HCT116 (cell line): ENCODE measurements around the gene DCAF5. TPM values are rescaled to one million over a fixed set of nuclear protein-coding genes. Genes with fewer than 3 reads are reported as not detected.

Experiments used
- ATAC-seq: fragments of 200-7000 bp; cut with Tn5 transposase; 2 replicates; pipeline ENCODE4 v1.9.1; 2020; ENCODE audit warnings: mild to moderate bottlenecking, moderate library complexity
- BruUV-seq: library from RNA; stranded (reverse); fragments of 400-500 nt; replicated peaks from 2 replicates; lab custom pipeline; 2021; lab: Mats Ljungman, UMichigan
- CTCF ChIA-PET: fragments of 300-600 bp; sonication (Branson Sonifier 250); formaldehyde crosslinking; loops from one replicate; lab custom pipeline; 2021; ENCODE audit warnings: antibody characterized with exemption; lab: Charles Lee
- POLR2A ChIA-PET: fragments of 300-600, 350-600 bp; sonication (Branson Sonifier 250); formaldehyde crosslinking; loops from one replicate; lab custom pipeline; 2021; ENCODE audit warnings: antibody characterized with exemption; lab: Charles Lee
- RAD21 ChIA-PET, 2 experiments: fragments of 300-600 bp; sonication (Branson Sonifier 250); formaldehyde crosslinking; loops; one replicate each; lab custom pipeline; 2023; ENCODE audit warnings: low total read pairs in 2 of 2; ENCODE audit not compliant: uncharacterized antibody in 2 of 2, unreplicated experiment in 2 of 2, low non-redundant PET in 1 of 2; lab: Charles Lee
- DNase-seq: peaks from one replicate; pipeline ENCODE4 v3.0.0-alpha.2; 2010; ENCODE audit warnings: low read depth, low spot score
- H2AFZ ChIP-seq: fragments of 200-600 bp; shearing (Covaris generic), sonication (generic); 2 replicates; pipeline ENCODE4 v1.6.1; 2017; ENCODE audit warnings: low read depth, mixed run types, mixed read lengths, antibody characterized with exemption, low read length; ENCODE audit not compliant: poor library complexity, severe bottlenecking
- H3K27ac ChIP-seq: 2 replicates; pipeline ENCODE4 v1.5.1; 2012; ENCODE audit warnings: low read depth, low read length
- H3K27me3 ChIP-seq: fragments of 200-600 bp; sonication (generic); 2 replicates; pipeline ENCODE4 v1.6.1; 2016; ENCODE audit warnings: mixed run types, low read length, mixed read lengths; ENCODE audit not compliant: insufficient read depth
- H3K36me3 ChIP-seq, 2 experiments: fragments of 200-500 bp in 1 of 2; fragments of 200-600 bp in 1 of 2; sonication (Bioruptor generic) in 1 of 2; sonication (generic) in 1 of 2; 2 replicates each; pipeline versions ENCODE4 v1.5.1 to v1.6.1; 2014 to 2016; ENCODE audit warnings: low read length in 2 of 2, inconsistent platforms in 1 of 2, mixed read lengths in 1 of 2, mixed run types in 1 of 2; ENCODE audit not compliant: insufficient read depth in 2 of 2, control insufficient read depth in 1 of 2
- H3K4me1 ChIP-seq, 2 experiments: fragments of 200-600 bp in 1 of 2; sonication (generic) in 1 of 2; 2 replicates each; pipeline versions ENCODE4 v1.5.1 to v1.6.1; 2012 to 2017; ENCODE audit warnings: low read length in 2 of 2, inconsistent platforms in 1 of 2, mild to moderate bottlenecking in 1 of 2, mixed read lengths in 1 of 2, mixed run types in 1 of 2, moderate library complexity in 1 of 2; ENCODE audit not compliant: insufficient read depth in 2 of 2, control insufficient read depth in 1 of 2
- H3K4me2 ChIP-seq: fragments of 200-600 bp; sonication (generic); 2 replicates; pipeline ENCODE4 v1.6.1; 2017; ENCODE audit warnings: mixed run types, low read length, mixed read lengths
- H3K4me3 ChIP-seq, 2 experiments: fragments of 200-600 bp in 1 of 2; sonication (generic) in 1 of 2; replicated peaks in 1 of 2; 2 replicates each; pipeline ENCODE4 v1.5.1; 2011 to 2016; ENCODE audit warnings: low read length in 2 of 2, control low read depth in 1 of 2, low read depth in 1 of 2, mild to moderate bottlenecking in 1 of 2, mixed read lengths in 1 of 2, mixed run types in 1 of 2
- H3K79me2 ChIP-seq: fragments of 200-600 bp; sonication (generic); 2 replicates; pipeline ENCODE4 v1.6.1; 2017; ENCODE audit warnings: mild to moderate bottlenecking, mixed run types, low read length, moderate library complexity, mixed read lengths; ENCODE audit not compliant: insufficient read depth
- H3K9ac ChIP-seq: fragments of 200-600 bp; sonication (generic); 2 replicates; pipeline ENCODE4 v1.6.1; 2016; ENCODE audit warnings: low read length, mixed read lengths
- H3K9me2 ChIP-seq: fragments of 200-600 bp; sonication (generic), shearing (Covaris generic); 2 replicates; pipeline ENCODE4 v1.6.1; 2017; ENCODE audit warnings: mixed run types, mild to moderate bottlenecking, moderate library complexity; ENCODE audit not compliant: insufficient read depth
- H3K9me3 ChIP-seq, 2 experiments: fragments of 200-500 bp in 1 of 2; fragments of 200-600 bp in 1 of 2; sonication (Bioruptor generic) in 1 of 2; sonication (generic) in 1 of 2; 2 replicates each; pipeline ENCODE4 v1.6.1; 2014 to 2017; ENCODE audit warnings: low read length in 2 of 2, mixed read lengths in 2 of 2, inconsistent platforms in 1 of 2, low read depth in 1 of 2, mild to moderate bottlenecking in 1 of 2, mixed run types in 1 of 2, moderate library complexity in 1 of 2; ENCODE audit not compliant: control insufficient read depth in 1 of 2, insufficient read depth in 1 of 2
- H4K20me1 ChIP-seq: fragments of 200-600 bp; sonication (generic), shearing (Covaris generic); 2 replicates; pipeline ENCODE4 v1.6.1; 2017; ENCODE audit warnings: mixed run types, mild to moderate bottlenecking, moderate library complexity; ENCODE audit not compliant: insufficient read depth
- CBX3 ChIP-seq: IDR thresholded peaks from 2 replicates; pipeline ENCODE4 v1.6.1; 2012; ENCODE audit warnings: low read depth
- CEBPB ChIP-seq: IDR thresholded peaks from 2 replicates; pipeline ENCODE4 v1.6.1; 2012; ENCODE audit warnings: low read depth
- EGR1 ChIP-seq: IDR thresholded peaks from 2 replicates; pipeline ENCODE4 v1.6.1; 2012; ENCODE audit warnings: low read depth
- ELF1 ChIP-seq: IDR thresholded peaks from 2 replicates; pipeline ENCODE4 v1.6.1; 2012; ENCODE audit warnings: low read depth, borderline replicate concordance
- EZH2 ChIP-seq: fragments of 200-600 bp; sonication (generic); IDR thresholded peaks from 2 replicates; pipeline ENCODE4 v1.6.1; 2017; ENCODE audit warnings: antibody characterized with exemption, mixed run types
- EZH2phosphoT487 ChIP-seq: fragments of 200-600 bp; IDR thresholded peaks from 2 replicates; pipeline ENCODE4 v1.6.1; 2018; ENCODE audit warnings: antibody characterized with exemption, borderline replicate concordance
- FOSL1 ChIP-seq: IDR thresholded peaks from 2 replicates; pipeline ENCODE4 v1.6.1; 2012; ENCODE audit warnings: low read depth
- JUND ChIP-seq: IDR thresholded peaks from 2 replicates; pipeline ENCODE4 v1.6.1; 2012
- POLR2A ChIP-seq: IDR thresholded peaks from 2 replicates; pipeline ENCODE4 v1.7.0; 2011; ENCODE audit warnings: borderline replicate concordance; ENCODE audit not compliant: insufficient read depth, insufficient read length; ENCODE audit errors: extremely low read depth
- POLR2AphosphoS5 ChIP-seq: IDR thresholded peaks from 2 replicates; pipeline ENCODE4 v1.6.1; 2011; ENCODE audit warnings: mild to moderate bottlenecking, low read depth, low read length, moderate library complexity
- RAD21 ChIP-seq: IDR thresholded peaks from 2 replicates; pipeline ENCODE4 v1.6.1; 2012; ENCODE audit warnings: low read depth, mild to moderate bottlenecking
- SIN3A ChIP-seq: IDR thresholded peaks from 2 replicates; pipeline ENCODE4 v1.6.1; 2012; ENCODE audit warnings: low read depth
- SP1 ChIP-seq: IDR thresholded peaks from 2 replicates; pipeline ENCODE4 v1.6.1; 2012; ENCODE audit warnings: low read depth
- SRF ChIP-seq: IDR thresholded peaks from 2 replicates; pipeline ENCODE4 v1.6.1; 2012; ENCODE audit warnings: low read depth
- TCF7L2 ChIP-seq: IDR thresholded peaks from 2 replicates; pipeline ENCODE4 v1.7.0; 2011; ENCODE audit warnings: borderline replicate concordance, inconsistent platforms; ENCODE audit not compliant: insufficient read depth, insufficient read length; ENCODE audit errors: extremely low read depth
- YY1 ChIP-seq: IDR thresholded peaks from 2 replicates; pipeline ENCODE4 v1.6.1; 2011; ENCODE audit warnings: low read length, low read depth, moderate library complexity, mild to moderate bottlenecking; ENCODE audit not compliant: insufficient replicate concordance; ENCODE audit errors: extremely low read depth
- ZFX ChIP-seq: fragments of 450-650 bp; IDR thresholded peaks from 2 replicates; pipeline ENCODE4 v1.6.1; 2017
- ZNF274 ChIP-seq: fragments of 200-500 bp; sonication (Bioruptor generic); IDR thresholded peaks from 2 replicates; pipeline ENCODE4 v1.6.1; 2014; ENCODE audit warnings: mild to moderate bottlenecking, low read depth, low read length, inconsistent platforms
- intact Hi-C: fragments of 100-400 bp; cut with micrococcal nuclease; formaldehyde crosslinking; loops from 2 replicates; pipeline ENCODE4 v1.10.0; 2022
- total RNA-seq: library from RNA; stranded (reverse); gene quantifications from one replicate; pipeline ENCODE4 v1.2.1, GENCODE V29; 2021; ENCODE audit not compliant: unreplicated experiment
- TF ChIP-seq, protein P1 (sequence below): IDR thresholded peaks from 2 replicates; pipeline ENCODE4 v1.6.1; 2012
- TF ChIP-seq, protein P2 (sequence below): IDR thresholded peaks from 2 replicates; pipeline ENCODE4 v1.6.1; 2012; ENCODE audit warnings: low read depth
- TF ChIP-seq, protein P3 (sequence below): IDR thresholded peaks from 2 replicates; pipeline ENCODE4 v1.6.1; 2012
- TF ChIP-seq, protein P4 (sequence below): IDR thresholded peaks from 2 replicates; pipeline ENCODE4 v1.6.1; 2011; ENCODE audit warnings: mild to moderate bottlenecking, low read length, moderate library complexity; ENCODE audit not compliant: insufficient replicate concordance; ENCODE audit errors: extremely low read depth

DCAF5 gene
- total RNA-seq, 1 experiment from 2014 or later, result 27.1 TPM

DNA sequence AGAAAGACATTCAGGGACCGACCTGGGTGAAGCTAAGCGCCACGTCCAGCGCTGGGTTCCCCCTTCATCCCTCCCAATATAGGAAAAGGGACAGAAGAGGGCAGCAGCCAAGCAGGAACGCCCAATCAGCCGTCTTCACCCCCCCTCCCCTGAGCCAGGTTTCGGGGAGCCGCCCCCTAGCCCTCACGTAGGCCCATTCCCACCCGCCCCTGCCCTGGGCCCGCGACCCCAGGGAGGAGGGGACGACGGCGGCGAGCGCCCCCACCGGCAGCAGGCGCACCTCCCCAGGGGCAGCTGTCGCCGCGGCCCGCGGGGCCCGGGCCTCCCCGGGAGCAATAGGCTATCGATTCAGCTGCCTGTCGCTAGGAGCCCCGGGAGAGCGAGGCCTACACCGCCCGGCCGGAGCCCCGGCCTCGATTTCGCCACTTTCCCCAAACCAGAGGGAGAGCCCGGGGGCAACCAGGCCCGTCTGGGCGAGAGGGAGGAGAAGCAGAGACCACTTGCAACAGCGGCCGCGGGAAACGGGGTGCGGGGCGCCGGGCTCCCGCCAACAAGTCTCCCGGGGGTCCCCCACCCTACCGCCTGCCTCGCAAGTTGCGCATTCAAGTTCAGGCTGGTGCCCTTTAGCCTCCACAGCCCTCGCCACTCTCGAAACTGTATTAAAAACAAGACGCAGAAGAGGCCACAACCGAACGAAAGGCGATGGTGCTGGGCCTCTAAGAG is 1.3 kb downstream of the DCAF5 start:
- H3K9me2 ChIP-seq, result no peaks in the 10 kb centered on the region
- H3K36me3 ChIP-seq, result 0 out of 4 replicates have a peak, but pooled peaks cover 3 to 6% of the 10 kb centered on the region in 2 experiments
- ChIA-PET CTCF (interaction anchor here (1.1 to 2.9 kb wide), 5 partner anchors 11 to 38 kb away, joined by 3 to 18 read pairs (median 3); no protein-coding TSS in a partner anchor), POLR2A (no interaction called here), RAD21 (no interaction called here)
- H2AFZ ChIP-seq, result peak overlapping the region; percentile 66
- peak overlapping the region; percentile 82 to 83 for H3K4me3 ChIP-seq
- BruUV-seq, result no TSS peak
- intact Hi-C loops, result no loop called here
- peaks cover 22 to 29% of the 10 kb centered on the region in 2 experiments for H3K4me1 ChIP-seq
- H3K79me2 ChIP-seq, result peaks cover 44% of the 10 kb centered on the region
- no peaks in the 10 kb centered on the region for H4K20me1 ChIP-seq
- peak overlapping the region; percentile 89 for H3K27ac ChIP-seq
- peak overlapping the region; percentile 90 for H3K4me2 ChIP-seq
- peak; percentile 48 for DNase-seq
- no peaks in the 10 kb centered on the region for H3K27me3 ChIP-seq
- H3K9me3 ChIP-seq, result no peaks in the 10 kb centered on the region
- peak overlapping the region; percentile 77 for H3K9ac ChIP-seq
- peak; percentile 64 for ATAC-seq
- TF ChIP-seq JUND, result no peak
- TF ChIP-seq SRF, result peak; percentile 25; the same call in 1 of the 2 replicates
- TF ChIP-seq, protein P1, sequence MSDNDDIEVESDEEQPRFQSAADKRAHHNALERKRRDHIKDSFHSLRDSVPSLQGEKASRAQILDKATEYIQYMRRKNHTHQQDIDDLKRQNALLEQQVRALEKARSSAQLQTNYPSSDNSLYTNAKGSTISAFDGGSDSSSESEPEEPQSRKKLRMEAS, result peak; percentile 9; the same call in 1 of the 2 replicates
- peak; percentile 10 for TF ChIP-seq TCF7L2
- peak; percentile 100 for TF ChIP-seq ZFX
- no peak for TF ChIP-seq POLR2A
- TF ChIP-seq, protein P2, sequence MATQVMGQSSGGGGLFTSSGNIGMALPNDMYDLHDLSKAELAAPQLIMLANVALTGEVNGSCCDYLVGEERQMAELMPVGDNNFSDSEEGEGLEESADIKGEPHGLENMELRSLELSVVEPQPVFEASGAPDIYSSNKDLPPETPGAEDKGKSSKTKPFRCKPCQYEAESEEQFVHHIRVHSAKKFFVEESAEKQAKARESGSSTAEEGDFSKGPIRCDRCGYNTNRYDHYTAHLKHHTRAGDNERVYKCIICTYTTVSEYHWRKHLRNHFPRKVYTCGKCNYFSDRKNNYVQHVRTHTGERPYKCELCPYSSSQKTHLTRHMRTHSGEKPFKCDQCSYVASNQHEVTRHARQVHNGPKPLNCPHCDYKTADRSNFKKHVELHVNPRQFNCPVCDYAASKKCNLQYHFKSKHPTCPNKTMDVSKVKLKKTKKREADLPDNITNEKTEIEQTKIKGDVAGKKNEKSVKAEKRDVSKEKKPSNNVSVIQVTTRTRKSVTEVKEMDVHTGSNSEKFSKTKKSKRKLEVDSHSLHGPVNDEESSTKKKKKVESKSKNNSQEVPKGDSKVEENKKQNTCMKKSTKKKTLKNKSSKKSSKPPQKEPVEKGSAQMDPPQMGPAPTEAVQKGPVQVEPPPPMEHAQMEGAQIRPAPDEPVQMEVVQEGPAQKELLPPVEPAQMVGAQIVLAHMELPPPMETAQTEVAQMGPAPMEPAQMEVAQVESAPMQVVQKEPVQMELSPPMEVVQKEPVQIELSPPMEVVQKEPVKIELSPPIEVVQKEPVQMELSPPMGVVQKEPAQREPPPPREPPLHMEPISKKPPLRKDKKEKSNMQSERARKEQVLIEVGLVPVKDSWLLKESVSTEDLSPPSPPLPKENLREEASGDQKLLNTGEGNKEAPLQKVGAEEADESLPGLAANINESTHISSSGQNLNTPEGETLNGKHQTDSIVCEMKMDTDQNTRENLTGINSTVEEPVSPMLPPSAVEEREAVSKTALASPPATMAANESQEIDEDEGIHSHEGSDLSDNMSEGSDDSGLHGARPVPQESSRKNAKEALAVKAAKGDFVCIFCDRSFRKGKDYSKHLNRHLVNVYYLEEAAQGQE, result no peak
- TF ChIP-seq EGR1, result no peak
- TF ChIP-seq, protein P3, sequence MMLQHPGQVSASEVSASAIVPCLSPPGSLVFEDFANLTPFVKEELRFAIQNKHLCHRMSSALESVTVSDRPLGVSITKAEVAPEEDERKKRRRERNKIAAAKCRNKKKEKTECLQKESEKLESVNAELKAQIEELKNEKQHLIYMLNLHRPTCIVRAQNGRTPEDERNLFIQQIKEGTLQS, result no peak
- no peak for TF ChIP-seq YY1
- no peak for TF ChIP-seq ELF1
- TF ChIP-seq EZH2phosphoT487, result no peak
- peak; percentile 42 for TF ChIP-seq RAD21
- no peak for TF ChIP-seq SP1
- TF ChIP-seq FOSL1, result no peak
- TF ChIP-seq CBX3, result no peak
- TF ChIP-seq EZH2, result no peak
- TF ChIP-seq SIN3A, result no peak
- TF ChIP-seq ZNF274, result no peak
- TF ChIP-seq, protein P4, sequence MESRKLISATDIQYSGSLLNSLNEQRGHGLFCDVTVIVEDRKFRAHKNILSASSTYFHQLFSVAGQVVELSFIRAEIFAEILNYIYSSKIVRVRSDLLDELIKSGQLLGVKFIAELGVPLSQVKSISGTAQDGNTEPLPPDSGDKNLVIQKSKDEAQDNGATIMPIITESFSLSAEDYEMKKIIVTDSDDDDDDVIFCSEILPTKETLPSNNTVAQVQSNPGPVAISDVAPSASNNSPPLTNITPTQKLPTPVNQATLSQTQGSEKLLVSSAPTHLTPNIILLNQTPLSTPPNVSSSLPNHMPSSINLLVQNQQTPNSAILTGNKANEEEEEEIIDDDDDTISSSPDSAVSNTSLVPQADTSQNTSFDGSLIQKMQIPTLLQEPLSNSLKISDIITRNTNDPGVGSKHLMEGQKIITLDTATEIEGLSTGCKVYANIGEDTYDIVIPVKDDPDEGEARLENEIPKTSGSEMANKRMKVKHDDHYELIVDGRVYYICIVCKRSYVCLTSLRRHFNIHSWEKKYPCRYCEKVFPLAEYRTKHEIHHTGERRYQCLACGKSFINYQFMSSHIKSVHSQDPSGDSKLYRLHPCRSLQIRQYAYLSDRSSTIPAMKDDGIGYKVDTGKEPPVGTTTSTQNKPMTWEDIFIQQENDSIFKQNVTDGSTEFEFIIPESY, result no peak
- no peak for TF ChIP-seq CEBPB
- TF ChIP-seq POLR2AphosphoS5, result no peak; the same call in none of the 2 replicates
